ENCODE data around the gene CHRM1.

The CHRM1 gene

GRCh38 chr11:62902932-62903331 lies 18.2 kb downstream of the CHRM1 start:
- no peak for DNase-seq

GRCh38 chr11:62898027-62898426 lies 23.1 kb downstream of the CHRM1 start:
- no peak for DNase-seq

GRCh38 chr11:62897311-62897710 lies 23.9 kb downstream of the CHRM1 start:
- DNase-seq = no peak

- no peak for DNase-seq
Observed at GRCh38 chr11:62896049-62896448, 25.1 kb downstream of the CHRM1 start.

- DNase-seq = no peak
Observed at GRCh38 chr11:62895501-62895900, 25.7 kb downstream of the CHRM1 start.

GRCh38 chr11:62892077-62892922 lies 28.9 kb downstream of the CHRM1 start:
- no peak for DNase-seq

GRCh38 chr11:62889484-62890437 lies 31.4 kb downstream of the CHRM1 start:
- no peak for DNase-seq

GRCh38 chr11:62889126-62889483 lies 32.1 kb downstream of the CHRM1 start:
- DNase-seq = no peak

- no peak for DNase-seq
Observed at GRCh38 chr11:62888406-62888805, 32.8 kb downstream of the CHRM1 start.

GRCh38 chr11:62885137-62885750 lies 35.9 kb downstream of the CHRM1 start:
- DNase-seq = no peak

- no peak for DNase-seq
Observed at GRCh38 chr11:62883673-62884072, 37.5 kb downstream of the CHRM1 start.

- DNase-seq = no peak
Observed at GRCh38 chr11:62882788-62883501, 38.2 kb downstream of the CHRM1 start.

GRCh38 chr11:62882431-62882749 lies 38.8 kb downstream of the CHRM1 start:
- no peak for DNase-seq

GRCh38 chr11:62881579-62882430 lies 39.4 kb downstream of the CHRM1 start:
- peak; percentile 85 for DNase-seq

- DNase-seq = peak; percentile 84
Observed at GRCh38 chr11:62880803-62881578, 40.2 kb downstream of the CHRM1 start, which contains the start of gene SLC3A2. TSS of gene SLC3A2 (plus strand) at chr11:62880896. CDS start at chr11:62881024, 128 bp downstream.

GRCh38 chr11:62880231-62880802 lies 40.8 kb downstream of the CHRM1 start:
- no peak for DNase-seq

- DNase-seq = no peak
Observed at GRCh38 chr11:62879235-62879978, 41.8 kb downstream of the CHRM1 start.

GRCh38 chr11:62876712-62877111 lies 44.5 kb downstream of the CHRM1 start:
- DNase-seq = no peak

- DNase-seq = no peak
Observed at GRCh38 chr11:62875698-62876478, 45.3 kb downstream of the CHRM1 start.

Measured in NCI-H446 treated with DMSO at 0.1 percent for 48 hours (cell line).